Measurements from ENCODE around the gene LBX1. TPM values are rescaled to one million over a fixed set of nuclear protein-coding genes. Genes with fewer than 3 reads are reported as not detected.
A peak's percentile ranks its signal among the peaks of the same experiment; 100 is the strongest.

The LBX1 gene
- total and polyA plus RNA-seq, 7 experiments from 2014 or later, result not detected

- Mint-ChIP-seq H3K4me3 (peak overlapping the region in 7 of 10 donors; percentile 14 to 60 (median 34)), H3K36me3 (peaks cover 0 to 2% (median 0%) of the 10 kb centered on the region in 5 donors), H3K9me3 (peaks cover 0 to 2% (median 0%) of the 10 kb centered on the region in 11 donors), H3K4me1 (peaks cover 12 to 53% (median 33%) of the 10 kb centered on the region in 7 donors), H3K27ac (peak overlapping the region in 2 of 9 donors; percentile 71 to 72), H3K27me3 (peaks cover 72 to 98% (median 87%) of the 10 kb centered on the region in 5 donors)
- no peak for ATAC-seq
- POLR2A ChIA-PET, result no interaction called here
- Histone ChIP-seq H3K9me3 (ENCODE audit: control insufficient read depth in 2 of 3, low read length in 3 of 3) (no peaks in the 10 kb centered on the region), H3K4me1 (ENCODE audit: control insufficient read depth in 2 of 2, insufficient read depth in 2 of 2, low read length in 2 of 2) (peaks cover 33 to 57% of the 10 kb centered on the region in 2 donors), H3K4me3 (ENCODE audit: low read length) (no peak overlapping the region), H3K36me3 (ENCODE audit: control insufficient read depth in 2 of 3, insufficient read depth in 3 of 3, low read length in 3 of 3) (no peaks in the 10 kb centered on the region), H3K27me3 (ENCODE audit: control insufficient read depth in 2 of 2, insufficient read depth in 2 of 2, low read length in 2 of 2) (peaks cover 14 to 54% of the 10 kb centered on the region in 2 donors), H3K27ac (ENCODE audit: low read depth, low read length) (no peak overlapping the region)
- CTCF ChIA-PET, result no interaction called here
- intact Hi-C loops (cut with micrococcal nuclease), result loop anchor here in 1 of 2 donors (5.0 kb wide), 1 partner anchor 476 kb away; no protein-coding TSS in a partner anchor
- no peak for DNase-seq
Observed at GRCh38 chr10:101218351-101219138, 10.7 kb downstream of the LBX1 start.

- Histone ChIP-seq H3K27ac (ENCODE audit: low read depth, low read length) (no peak overlapping the region), H3K4me3 (ENCODE audit: low read length) (no peak overlapping the region), H3K27me3 (ENCODE audit: control insufficient read depth in 2 of 2, insufficient read depth in 2 of 2, low read length in 2 of 2) (peaks cover 16 to 50% of the 10 kb centered on the region in 2 donors), H3K9me3 (ENCODE audit: control insufficient read depth in 2 of 3, low read length in 3 of 3) (no peaks in the 10 kb centered on the region), H3K4me1 (ENCODE audit: control insufficient read depth in 2 of 2, insufficient read depth in 2 of 2, low read length in 2 of 2) (peaks cover 27 to 48% of the 10 kb centered on the region in 2 donors), H3K36me3 (ENCODE audit: control insufficient read depth in 2 of 3, insufficient read depth in 3 of 3, low read length in 3 of 3) (no peaks in the 10 kb centered on the region)
- peaks cover 75 to 94% (median 86%) of the 10 kb centered on the region in 5 donors for H3K27me3 Mint-ChIP-seq
- H3K4me1 Mint-ChIP-seq, result peaks cover 12 to 50% (median 36%) of the 10 kb centered on the region in 7 donors
- intact Hi-C loops (cut with micrococcal nuclease), result loop anchor here in 1 of 2 donors (2.0 to 5.0 kb wide), 2 partner anchors 75 to 475 kb away; no protein-coding TSS in a partner anchor
- ChIA-PET CTCF (no interaction called here), POLR2A (no interaction called here)
- H3K27ac Mint-ChIP-seq, result no peak overlapping the region
- DNase-seq, result no peak
- ATAC-seq, result no peak
- H3K36me3 Mint-ChIP-seq, result peaks cover 0 to 2% (median 0%) of the 10 kb centered on the region in 5 donors
- peak overlapping the region in 6 of 10 donors; percentile 21 to 90 (median 70) for H3K4me3 Mint-ChIP-seq
- peaks cover 0 to 2% (median 0%) of the 10 kb centered on the region in 11 donors for H3K9me3 Mint-ChIP-seq
Observed at GRCh38 chr10:101217450-101218281, 11.6 kb downstream of the LBX1 start.

GRCh38 chr10:101217044-101217425 is 12.2 kb downstream of the LBX1 start:
- peak overlapping the region in 2 of 9 donors; percentile 18 to 70 for H3K27ac Mint-ChIP-seq
- peaks cover 12 to 48% (median 36%) of the 10 kb centered on the region in 7 donors for H3K4me1 Mint-ChIP-seq
- intact Hi-C loops (cut with micrococcal nuclease), result loop anchor here in 1 of 2 donors (2.0 to 5.0 kb wide), 2 partner anchors 74 to 475 kb away; no protein-coding TSS in a partner anchor
- H3K4me3 Mint-ChIP-seq, result peak overlapping the region in 7 of 10 donors; percentile 44 to 90 (median 69)
- POLR2A ChIA-PET, result no interaction called here
- Histone ChIP-seq H3K4me3 (ENCODE audit: low read length) (no peak overlapping the region), H3K9me3 (ENCODE audit: control insufficient read depth in 2 of 3, low read length in 3 of 3) (no peaks in the 10 kb centered on the region), H3K36me3 (ENCODE audit: control insufficient read depth in 2 of 3, insufficient read depth in 3 of 3, low read length in 3 of 3) (no peaks in the 10 kb centered on the region), H3K4me1 (ENCODE audit: control insufficient read depth in 2 of 2, insufficient read depth in 2 of 2, low read length in 2 of 2) (peaks cover 27 to 42% of the 10 kb centered on the region in 2 donors), H3K27ac (ENCODE audit: low read depth, low read length) (no peak overlapping the region), H3K27me3 (ENCODE audit: control insufficient read depth in 2 of 2, insufficient read depth in 2 of 2, low read length in 2 of 2) (peaks cover 16 to 48% of the 10 kb centered on the region in 2 donors)
- DNase-seq, result no peak
- peaks cover 0 to 2% (median 0%) of the 10 kb centered on the region in 5 donors for H3K36me3 Mint-ChIP-seq
- H3K9me3 Mint-ChIP-seq, result peaks cover 0 to 2% (median 0%) of the 10 kb centered on the region in 11 donors
- CTCF ChIA-PET, result no interaction called here
- no peak for ATAC-seq
- peaks cover 77 to 94% (median 86%) of the 10 kb centered on the region in 5 donors for H3K27me3 Mint-ChIP-seq

DNA sequence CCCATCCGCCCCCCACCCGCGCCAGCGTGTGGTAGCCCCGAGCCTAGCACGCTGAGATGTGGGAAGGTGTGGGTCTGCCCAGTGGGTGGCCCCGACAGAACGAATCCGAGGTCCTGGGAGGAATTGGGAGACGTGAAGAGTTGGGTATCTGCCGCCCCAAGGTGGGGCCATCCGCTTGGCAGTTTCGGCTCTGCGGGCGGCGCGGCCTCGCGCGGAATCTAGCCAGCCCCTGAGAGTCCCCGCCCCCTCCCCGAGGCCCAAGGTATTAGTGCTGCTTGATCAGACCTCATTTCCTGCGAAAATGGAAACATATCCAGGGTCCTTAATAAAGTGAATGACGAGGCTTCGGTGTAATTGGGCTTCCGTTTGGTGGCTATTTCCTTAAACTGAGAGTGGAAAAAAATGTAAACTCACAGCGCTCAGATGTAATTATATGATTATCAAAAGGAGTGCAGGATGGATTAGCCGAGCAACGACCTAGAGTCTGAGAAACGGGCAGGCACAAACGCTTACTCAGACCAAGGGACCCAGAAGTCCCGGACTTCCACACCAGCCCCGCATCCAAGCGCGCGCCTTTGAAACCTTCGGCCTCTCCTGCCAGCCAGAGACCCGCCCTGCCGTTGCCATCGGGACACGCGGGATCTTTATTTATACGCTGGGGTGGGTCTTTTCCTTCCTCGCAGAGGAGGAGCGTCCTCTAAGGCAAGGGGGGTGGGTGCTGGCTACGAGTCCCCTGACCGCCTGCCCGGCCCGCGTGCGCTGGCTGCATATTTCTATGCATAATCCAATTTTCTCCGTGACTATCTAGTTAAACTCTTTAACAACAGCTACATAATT is 12.8 kb downstream of the LBX1 start:
- intact Hi-C loops (cut with micrococcal nuclease), result loop anchor here in 1 of 2 donors (2.0 to 5.0 kb wide), 2 partner anchors 74 to 474 kb away; no protein-coding TSS in a partner anchor
- H3K27ac Mint-ChIP-seq, result peak overlapping the region in 3 of 9 donors; percentile 18 to 79 (median 19)

GRCh38 chr10:101215397-101216206 is 13.7 kb downstream of the LBX1 start:
- Histone ChIP-seq H3K4me1 (ENCODE audit: control insufficient read depth in 2 of 2, insufficient read depth in 2 of 2, low read length in 2 of 2) (peaks cover 27 to 41% of the 10 kb centered on the region in 2 donors), H3K36me3 (ENCODE audit: control insufficient read depth in 2 of 3, insufficient read depth in 3 of 3, low read length in 3 of 3) (no peaks in the 10 kb centered on the region), H3K27ac (ENCODE audit: low read depth, low read length) (no peak overlapping the region), H3K4me3 (ENCODE audit: low read length) (no peak overlapping the region), H3K27me3 (ENCODE audit: control insufficient read depth in 2 of 2, insufficient read depth in 2 of 2, low read length in 2 of 2) (peaks cover 16 to 43% of the 10 kb centered on the region in 2 donors), H3K9me3 (ENCODE audit: control insufficient read depth in 2 of 3, low read length in 3 of 3) (no peaks in the 10 kb centered on the region)
- no peaks in the 10 kb centered on the region for H3K9me3 Mint-ChIP-seq
- ATAC-seq (no peak), DNase-seq (no peak)
- no peaks in the 10 kb centered on the region for H3K36me3 Mint-ChIP-seq
- peaks cover 76 to 94% (median 82%) of the 10 kb centered on the region in 5 donors for H3K27me3 Mint-ChIP-seq
- ChIA-PET CTCF (interaction anchor here (0.6 to 3.4 kb wide), 5 partner anchors 18 to 355 kb away, joined by 3 to 37 read pairs (median 3); no protein-coding TSS in a partner anchor), POLR2A (no interaction called here)
- no peak overlapping the region for H3K27ac Mint-ChIP-seq
- H3K4me1 Mint-ChIP-seq, result peaks cover 12 to 48% (median 33%) of the 10 kb centered on the region in 7 donors
- intact Hi-C loops (cut with micrococcal nuclease), result loop anchor here (2.0 to 5.0 kb wide), 6 partner anchors 23 to 857 kb away; no protein-coding TSS in a partner anchor
- H3K4me3 Mint-ChIP-seq, result peak overlapping the region in 8 of 10 donors; percentile 72 to 90 (median 80)

More for the DNA sequence above, 12.8 kb downstream of the LBX1 start:
- Mint-ChIP-seq H3K36me3 (peaks cover 0 to under 1% (median 0%) of the 10 kb centered on the region in 5 donors), H3K27me3 (peaks cover 77 to 94% (median 86%) of the 10 kb centered on the region in 5 donors), H3K4me1 (peaks cover 12 to 48% (median 33%) of the 10 kb centered on the region in 7 donors), H3K4me3 (peak overlapping the region in 9 of 10 donors; percentile 35 to 90 (median 69)), H3K9me3 (peaks cover 0 to 2% (median 0%) of the 10 kb centered on the region in 11 donors)
- ATAC-seq (no peak), DNase-seq (no peak)
- Histone ChIP-seq H3K4me3 (ENCODE audit: low read length) (no peak overlapping the region), H3K9me3 (ENCODE audit: control insufficient read depth in 2 of 3, low read length in 3 of 3) (no peaks in the 10 kb centered on the region), H3K36me3 (ENCODE audit: control insufficient read depth in 2 of 3, insufficient read depth in 3 of 3, low read length in 3 of 3) (no peaks in the 10 kb centered on the region), H3K27me3 (ENCODE audit: control insufficient read depth in 2 of 2, insufficient read depth in 2 of 2, low read length in 2 of 2) (peaks cover 16 to 43% of the 10 kb centered on the region in 2 donors), H3K27ac (ENCODE audit: low read depth, low read length) (no peak overlapping the region), H3K4me1 (ENCODE audit: control insufficient read depth in 2 of 2, insufficient read depth in 2 of 2, low read length in 2 of 2) (peaks cover 27 to 41% of the 10 kb centered on the region in 2 donors)
- CTCF ChIA-PET, result interaction anchor here (0.6 to 3.3 kb wide), 3 partner anchors 63 to 250 kb away, joined by 3 to 28 read pairs (median 3); no protein-coding TSS in a partner anchor
- POLR2A ChIA-PET, result no interaction called here

Data from naive thymus-derived CD4-positive, alpha-beta T cell (primary cell).